Esophagus muscularis mucosa (tissue), 4 donors: ENCODE results near the gene TMEM79. TPM values are rescaled to one million over a fixed set of nuclear protein-coding genes. Genes with fewer than 3 reads are reported as not detected.
"Not testable (repeated sequence)": the region's sequence is repeated elsewhere in the genome, so short reads cannot be mapped to it uniquely, and the experiment has no call there.

Experiments
- DNase-seq: peaks from one replicate; pipeline ENCODE4 v3.0.0-alpha.2; 2017; ENCODE audit errors: extremely low spot score
- H3K27ac ChIP-seq, 4 donors: fragments of 200-600 bp; sonication (generic); replicated peaks in 1 of 4; 1 replicate in 3 of 4; 2 replicates in 1 of 4; pipeline ENCODE4 v1.5.1; 2016 to 2019; ENCODE audit warnings: mild to moderate bottlenecking in 1 of 4
- H3K27me3 ChIP-seq, 4 donors: fragments of 200-600 bp; sonication (generic); one replicate each; pipeline versions ENCODE4 v1.5.1 to v1.6.0; 2016 to 2019
- H3K36me3 ChIP-seq, 4 donors: fragments of 200-600 bp; sonication (generic); one replicate each; pipeline ENCODE4 v1.5.1; 2016 to 2019
- H3K4me1 ChIP-seq, 4 donors: fragments of 200-600 bp; sonication (generic); one replicate each; pipeline ENCODE4 v1.5.1; 2016 to 2019
- H3K4me3 ChIP-seq, 4 donors: fragments of 200-600 bp; sonication (generic); 1 replicate in 2 of 4; 2 replicates in 2 of 4; pipeline ENCODE4 v1.5.1; 2016 to 2019; ENCODE audit warnings: mild to moderate bottlenecking in 4 of 4, moderate library complexity in 1 of 4
- H3K9me3 ChIP-seq, 4 donors: fragments of 200-600 bp; sonication (generic); 1 replicate in 3 of 4; 2 replicates in 1 of 4; pipeline ENCODE4 v1.5.1; 2016 to 2019
- CTCF ChIP-seq, 3 experiments: fragments of 200-600 bp in 2 of 3; fragments of 450-650 bp in 1 of 3; sonication (generic) in 2 of 3; IDR thresholded peaks; one replicate each; pipeline ENCODE4 v1.5.1; 2017 to 2019; ENCODE audit warnings: antibody characterized with exemption in 3 of 3, mild to moderate bottlenecking in 2 of 3, moderate library complexity in 1 of 3
- EP300 ChIP-seq: sonication (generic); formaldehyde crosslinking; IDR thresholded peaks from one replicate; pipeline ENCODE4 v1.6.1; 2017; ENCODE audit warnings: antibody characterized with exemption
- POLR2A ChIP-seq: fragments of 450-650 bp; IDR thresholded peaks from one replicate; pipeline ENCODE4 v1.6.1; 2017; ENCODE audit warnings: antibody characterized with exemption, moderate library complexity, mild to moderate bottlenecking, low read depth
- POLR2AphosphoS5 ChIP-seq, 2 donors: sonication (generic); formaldehyde crosslinking; IDR thresholded peaks; one replicate each; pipeline ENCODE4 v1.6.1; 2017; ENCODE audit warnings: antibody characterized with exemption in 2 of 2
- WGBS: methylation state at CpG from one replicate; pipeline ENCODE4 v1.1.5; 2018; 5-methylcytosine and 5-hydroxymethylcytosine counted together
- intact Hi-C: fragments of 100-400 bp; cut with DNase I; formaldehyde crosslinking; loops from one replicate; pipeline ENCODE4 v1.15.1; 2023
- total RNA-seq, 4 donors: library from RNA; depleted of rRNA; stranded (reverse); fragments of >200 nt; gene quantifications; one replicate each; pipeline versions ENCODE4 v1.1.0 to v1.2.1, GENCODE V29; 2016

Gene TMEM79
- total RNA-seq, 4 donors from 2014 or later, result 0.99 to 3.2 (median 1.9) TPM

GRCh38 chr1:156308078-156308477 lies 24.0 kb downstream of the TMEM79 start:
- Histone ChIP-seq H3K27me3 (no peaks in the 10 kb centered on the region), H3K4me3 (no peak overlapping the region), H3K36me3 (peaks cover 46 to 95% (median 78%) of the 10 kb centered on the region in 4 donors), H3K9me3 (no peaks in the 10 kb centered on the region), H3K27ac (no peak overlapping the region), H3K4me1 (no peaks in the 10 kb centered on the region)
- TF ChIP-seq POLR2A, result no peak
- intact Hi-C loops, result no loop called here
- DNase-seq, result no peak

DNA sequence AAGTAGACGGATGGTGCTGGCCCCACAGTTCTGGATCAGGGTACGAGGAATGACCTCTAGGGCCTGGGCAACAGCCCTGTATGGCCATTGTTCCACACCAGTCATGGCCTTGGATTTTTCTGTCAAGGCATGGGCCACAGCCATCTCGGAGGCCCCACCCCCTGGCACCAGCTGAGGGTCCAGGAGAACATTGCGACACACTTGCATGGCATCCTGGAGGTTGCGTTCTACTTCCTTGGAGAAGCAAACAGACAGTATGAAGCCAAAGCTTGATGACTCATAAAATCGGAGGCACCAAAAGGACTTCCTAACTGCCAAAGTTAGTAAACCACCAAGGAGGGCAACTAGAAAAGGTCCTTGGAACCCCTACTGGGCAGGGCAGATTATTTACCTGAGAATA lies 26.8 kb downstream of the TMEM79 start:
- peaks cover 64 to 100% (median 99%) of the 10 kb centered on the region in 4 donors for H3K36me3 ChIP-seq
- intact Hi-C loops, result no loop called here
- no peak for DNase-seq

DNA sequence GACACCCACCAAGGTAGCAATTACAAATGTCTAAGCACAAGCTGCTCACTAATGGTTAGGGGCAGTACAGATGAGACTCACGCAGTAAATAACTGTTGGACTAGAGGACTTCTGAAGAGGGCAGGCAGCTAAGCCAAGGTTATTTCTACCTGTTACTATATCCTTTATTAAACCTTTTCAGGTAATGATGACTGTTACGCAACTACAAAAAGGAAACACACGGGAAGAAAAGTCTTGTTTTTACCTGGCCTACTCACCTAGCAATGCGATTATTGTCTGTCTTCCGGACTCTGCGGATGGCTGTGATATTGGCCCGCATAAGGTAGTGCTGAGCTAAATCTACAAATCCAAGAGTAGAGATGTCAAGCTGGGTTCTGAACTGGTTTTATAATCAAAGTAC lies 32.8 kb downstream of the TMEM79 start:
- Histone ChIP-seq H3K27me3 (no peaks in the 10 kb centered on the region), H3K9me3 (no peaks in the 10 kb centered on the region), H3K36me3 (peaks cover 78 to 100% (median 100%) of the 10 kb centered on the region in 4 donors), H3K4me3 (no peak overlapping the region), H3K27ac (no peak overlapping the region), H3K4me1 (no peaks in the 10 kb centered on the region)
- intact Hi-C loops, result no loop called here
- TF ChIP-seq POLR2A (no peak), CTCF (IDR thresholded peaks at IDR 0.05) (no peak), EP300 (no peak)
- 92% methylated on average over 7 of the region's 7 CpGs for WGBS
- DNase-seq, result no peak

More for the DNA sequence above, 26.8 kb downstream of the TMEM79 start:
- H3K27me3 ChIP-seq, result no peaks in the 10 kb centered on the region
- TF ChIP-seq POLR2A (no peak), EP300 (no peak), CTCF (IDR thresholded peaks at IDR 0.05) (no peak), POLR2AphosphoS5 (IDR thresholded peaks at IDR 0.05) (no peak)
- WGBS, result 81% methylated on average over 6 of the region's 6 CpGs
- H3K9me3 ChIP-seq, result no peaks in the 10 kb centered on the region
- no peak overlapping the region for H3K4me3 ChIP-seq
- no peak overlapping the region for H3K27ac ChIP-seq
- no peaks in the 10 kb centered on the region for H3K4me1 ChIP-seq

DNA sequence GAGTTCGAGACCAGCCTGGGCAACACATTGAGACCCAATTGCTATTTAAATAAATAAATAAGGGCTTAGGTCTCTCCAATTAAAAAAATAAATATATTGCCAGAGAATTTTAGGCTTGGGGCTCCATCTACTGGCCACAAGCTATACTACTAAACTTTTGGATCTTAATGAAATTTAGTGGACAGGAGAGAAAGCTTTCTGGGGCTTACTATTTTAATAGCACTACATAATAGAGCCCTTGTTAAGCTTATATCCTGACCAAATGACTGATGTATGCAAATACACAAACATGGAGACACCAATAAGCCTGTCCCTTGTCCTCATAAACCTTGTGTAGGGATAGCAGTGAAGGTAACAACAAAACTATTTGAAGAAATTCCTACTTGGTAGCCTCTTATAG lies 35.5 kb downstream of the TMEM79 start:
- TF ChIP-seq POLR2AphosphoS5 (IDR thresholded peaks at IDR 0.05) (no peak), CTCF (IDR thresholded peaks at IDR 0.05) (peak; percentile 28 to 52 (median 40))
- H3K36me3 ChIP-seq, result peaks cover 90 to 100% (median 99%) of the 10 kb centered on the region in 4 donors
- intact Hi-C loops, result no loop called here
- no peaks in the 10 kb centered on the region for H3K9me3 ChIP-seq
- no peaks in the 10 kb centered on the region for H3K4me1 ChIP-seq
- no peak overlapping the region for H3K4me3 ChIP-seq
- no peak overlapping the region for H3K27ac ChIP-seq
- no peak for DNase-seq
- H3K27me3 ChIP-seq, result no peaks in the 10 kb centered on the region
- 53% methylated on average over 1 of the region's 1 CpG for WGBS

- TF ChIP-seq CTCF (IDR thresholded peaks at IDR 0.05) (no peak), POLR2AphosphoS5 (IDR thresholded peaks at IDR 0.05) (no peak), EP300 (no peak), POLR2A (no peak)
- Histone ChIP-seq H3K4me3 (no peak overlapping the region), H3K9me3 (no peaks in the 10 kb centered on the region), H3K27me3 (no peaks in the 10 kb centered on the region), H3K4me1 (no peaks in the 10 kb centered on the region), H3K27ac (no peak overlapping the region), H3K36me3 (peaks cover 93 to 100% (median 96%) of the 10 kb centered on the region in 4 donors)
- intact Hi-C loops, result no loop called here
- WGBS, result 70% methylated on average over 3 of the region's 3 CpGs
- no peak for DNase-seq
Observed at GRCh38 chr1:156320560-156320959, 36.4 kb downstream of the TMEM79 start.

DNA sequence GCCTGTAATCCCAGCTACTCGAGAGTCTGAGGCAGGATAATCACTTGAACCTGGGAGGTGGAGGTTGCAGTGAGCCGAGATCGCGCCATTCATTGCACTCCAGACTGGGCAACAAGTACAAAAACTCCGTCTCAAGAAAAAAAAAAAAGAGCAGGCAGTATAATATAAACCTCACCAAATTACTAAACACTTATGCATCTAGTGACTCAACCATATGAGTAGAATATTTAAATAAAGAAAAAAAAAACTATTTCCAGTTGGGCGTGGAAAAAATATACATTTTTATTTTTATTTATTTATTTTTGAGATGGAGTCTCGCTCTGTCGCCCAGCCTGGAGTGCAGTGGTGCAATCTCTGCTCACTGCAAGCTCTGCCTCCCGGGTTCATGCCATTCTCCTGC lies 39.1 kb downstream of the TMEM79 start:
- H3K9me3 ChIP-seq, H3K27me3 ChIP-seq, intact Hi-C loops, H3K27ac ChIP-seq, H3K4me3 ChIP-seq, H3K4me1 ChIP-seq, DNase-seq: not testable (repeated sequence)
- 89% methylated on average over 9 of the region's 9 CpGs for WGBS
- peaks cover 68 to 93% (median 77%) of the 10 kb centered on the region in 4 donors for H3K36me3 ChIP-seq
